ENCODE results near the gene HDHD2. TPM values are rescaled to one million over a fixed set of nuclear protein-coding genes. Genes with fewer than 3 reads are reported as not detected.

Gene HDHD2
- total and polyA plus RNA-seq, 2 of the 13 experiments (the other 11 are each of a cell fraction or from before 2014, with no cell fraction given): 10.2 to 34.7 TPM

DNA sequence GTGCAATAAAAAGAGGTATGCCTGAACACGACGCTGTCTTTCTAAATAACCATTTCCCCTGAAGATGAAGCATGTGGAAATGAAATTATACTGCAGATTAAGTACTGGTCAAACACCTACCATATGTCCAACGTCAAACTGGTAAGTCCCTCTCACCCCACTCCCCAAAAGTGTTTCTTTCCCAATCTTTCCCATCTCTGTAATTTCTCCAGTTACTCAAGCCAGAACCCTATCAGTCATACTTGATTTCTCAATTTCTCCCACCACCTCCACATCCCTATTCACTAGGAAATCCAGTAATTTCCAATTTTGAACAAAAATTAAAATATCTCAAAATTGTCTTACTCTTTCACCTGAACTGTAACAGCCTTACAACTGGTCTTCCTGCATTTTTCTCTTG is 29.2 kb downstream of the HDHD2 start:
- intact Hi-C loops (cut with micrococcal nuclease; ENCODE audit: unreplicated experiment): no loop called here
- Histone ChIP-seq H4K20me1 (ENCODE audit: insufficient read depth, low read length) (no peaks in the 10 kb centered on the region), H3K9ac (ENCODE audit: insufficient read depth, low read depth, low read length) (no peak overlapping the region), H3K4me3 (replicated peaks in 1 of 3; ENCODE audit: insufficient read depth in 1 of 3, low read depth in 2 of 3, low read length in 3 of 3) (no peak overlapping the region), H3K79me2 (ENCODE audit: insufficient read depth, low read length) (no peaks in the 10 kb centered on the region), H3K27ac (ENCODE audit: extremely low read length, insufficient read depth, low read length) (no peak overlapping the region), H3K36me3 (replicated peaks in 1 of 2; ENCODE audit: control insufficient read depth in 1 of 2, insufficient read depth in 2 of 2, low read length in 2 of 2) (peaks cover 0 to 3% of the 10 kb centered on the region in 2 experiments; a peak in 2 of 5 replicates), H3K4me1 (ENCODE audit: insufficient read depth, low read length) (no peaks in the 10 kb centered on the region), H3K4me2 (ENCODE audit: low read depth, low read length) (no peak overlapping the region), H2AFZ (ENCODE audit: low read length) (no peak overlapping the region), H3K27me3 (ENCODE audit: control insufficient read depth in 1 of 2, insufficient read depth in 2 of 2, low read length in 2 of 2) (no peaks in the 10 kb centered on the region), H3K9me3 (ENCODE audit: low read length) (no peaks in the 10 kb centered on the region)
- ATAC-seq (no peak), DNase-seq (ENCODE audit: low spot score) (no peak), FAIRE-seq (no peak)
- in situ Hi-C loops (cut with HindIII; ENCODE audit: extremely low pct_ligation_motif_present, low pct_unique_long_range_greater_than_20kb): no loop called here
- ChIA-PET POLR2A (no interaction called here), CTCF (ENCODE audit: low intra/inter-chr PET ratio, low total read pairs) (no interaction called here)
- no TSS peak for BruUV-seq (replicated peaks)
- 98% methylated on average over 3 of the region's 3 CpGs for WGBS (ENCODE audit: low lambda C conversion rate)
- TF ChIP-seq CBX1 (IDR thresholded peaks at IDR 0.05; ENCODE audit: low read depth): no peak
- no peak for TF ChIP-seq ZNF7 (CRISPR knock-in tag; IDR thresholded peaks at IDR 0.05)
- no peak for TF ChIP-seq ZNF597 (CRISPR knock-in tag; IDR thresholded peaks at IDR 0.05)
- no peak for TF ChIP-seq ZNF841 (CRISPR knock-in tag; IDR thresholded peaks at IDR 0.05; ENCODE audit: borderline replicate concordance)
- TF ChIP-seq ZNF580 (CRISPR knock-in tag; IDR thresholded peaks at IDR 0.05; ENCODE audit: borderline replicate concordance, low read depth): no peak
- no peak for TF ChIP-seq ZNF121 (CRISPR knock-in tag; IDR thresholded peaks at IDR 0.05)
- no peak for TF ChIP-seq ZNF276 (CRISPR knock-in tag; IDR thresholded peaks at IDR 0.05; ENCODE audit: low read depth)
- no peak for TF ChIP-seq FOXM1 (CRISPR knock-in tag; IDR thresholded peaks at IDR 0.05)
- TF ChIP-seq TOPORS (CRISPR knock-in tag; IDR thresholded peaks at IDR 0.05): no peak
- no peak for TF ChIP-seq KDM1A (CRISPR knock-in tag; IDR thresholded peaks at IDR 0.05)
- TF ChIP-seq, protein P1, sequence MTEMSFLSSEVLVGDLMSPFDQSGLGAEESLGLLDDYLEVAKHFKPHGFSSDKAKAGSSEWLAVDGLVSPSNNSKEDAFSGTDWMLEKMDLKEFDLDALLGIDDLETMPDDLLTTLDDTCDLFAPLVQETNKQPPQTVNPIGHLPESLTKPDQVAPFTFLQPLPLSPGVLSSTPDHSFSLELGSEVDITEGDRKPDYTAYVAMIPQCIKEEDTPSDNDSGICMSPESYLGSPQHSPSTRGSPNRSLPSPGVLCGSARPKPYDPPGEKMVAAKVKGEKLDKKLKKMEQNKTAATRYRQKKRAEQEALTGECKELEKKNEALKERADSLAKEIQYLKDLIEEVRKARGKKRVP (CRISPR knock-in tag; IDR thresholded peaks at IDR 0.05): no peak
- TF ChIP-seq HNRNPK (IDR thresholded peaks at IDR 0.05; ENCODE audit: low read depth, low read length, poor library complexity, severe bottlenecking): no peak
